Erythroblast (primary cell): ENCODE data around the gene CFAP43.

Experiments used
- GATA1 ChIP-seq: IDR thresholded peaks from 2 replicates; pipeline ENCODE4 v1.6.1; 2011; ENCODE audit warnings: low read depth, mild to moderate bottlenecking, control low read depth, low read length, moderate library complexity
- POLR2A ChIP-seq: IDR thresholded peaks from 2 replicates; pipeline ENCODE4 v1.6.1; 2011; ENCODE audit warnings: mild to moderate bottlenecking, low read length

- TF ChIP-seq POLR2A (no peak), GATA1 (no peak)
Measured at GRCh38 chr10:104202231-104202630, 29.9 kb downstream of the CFAP43 start.
